ENCODE measurements around the gene TMX2.
"Not testable (repeated sequence)": the region's sequence is repeated elsewhere in the genome, so short reads cannot be mapped to it uniquely, and the experiment has no call there.

Gene TMX2, protein sequence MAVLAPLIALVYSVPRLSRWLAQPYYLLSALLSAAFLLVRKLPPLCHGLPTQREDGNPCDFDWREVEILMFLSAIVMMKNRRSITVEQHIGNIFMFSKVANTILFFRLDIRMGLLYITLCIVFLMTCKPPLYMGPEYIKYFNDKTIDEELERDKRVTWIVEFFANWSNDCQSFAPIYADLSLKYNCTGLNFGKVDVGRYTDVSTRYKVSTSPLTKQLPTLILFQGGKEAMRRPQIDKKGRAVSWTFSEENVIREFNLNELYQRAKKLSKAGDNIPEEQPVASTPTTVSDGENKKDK

DNA sequence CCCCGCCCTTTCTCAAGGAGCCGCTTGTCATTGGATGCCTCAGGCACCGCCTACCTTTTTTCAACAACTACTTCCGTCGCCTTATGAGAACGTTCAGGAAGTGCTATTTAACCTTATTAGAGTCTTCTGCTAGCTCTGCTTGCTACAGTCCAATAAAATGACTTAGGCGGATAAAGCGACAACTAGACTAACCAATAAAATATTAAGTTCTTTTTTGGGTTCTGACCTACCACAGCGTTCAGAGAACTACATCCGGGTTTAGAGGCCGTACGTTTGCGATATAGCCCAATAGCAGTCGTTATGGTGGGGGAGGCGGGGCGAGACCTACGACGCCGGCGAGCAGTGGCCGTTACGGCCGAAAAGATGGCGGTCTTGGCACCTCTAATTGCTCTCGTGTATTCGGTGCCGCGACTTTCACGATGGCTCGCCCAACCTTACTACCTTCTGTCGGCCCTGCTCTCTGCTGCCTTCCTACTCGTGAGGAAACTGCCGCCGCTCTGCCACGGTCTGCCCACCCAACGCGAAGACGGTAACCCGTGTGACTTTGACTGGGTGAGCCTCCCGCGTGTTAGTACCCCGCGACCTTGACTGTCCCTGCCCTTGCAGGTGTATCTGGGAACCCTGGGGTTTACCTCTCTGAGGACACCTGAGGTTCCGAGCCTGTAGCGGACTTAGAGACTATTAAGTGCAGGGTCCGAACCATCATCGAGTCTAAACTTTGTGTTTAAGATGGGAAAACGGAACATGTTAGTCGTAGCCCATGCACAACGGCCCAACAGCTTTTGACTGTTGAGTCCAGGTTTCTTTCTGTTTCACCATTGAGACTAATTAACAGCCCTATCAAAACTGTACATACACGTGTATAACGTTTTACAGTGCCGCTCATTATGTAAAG is at the start of gene TMX2:
TMX2 (plus strand) TSS at position 338 of the 895 bp plus-strand sequence; CDS start at position 364, 26 bp downstream.
- peak; percentile 85 for DNase-seq (ENCODE audit: low read depth in 2 of 2)

DNA sequence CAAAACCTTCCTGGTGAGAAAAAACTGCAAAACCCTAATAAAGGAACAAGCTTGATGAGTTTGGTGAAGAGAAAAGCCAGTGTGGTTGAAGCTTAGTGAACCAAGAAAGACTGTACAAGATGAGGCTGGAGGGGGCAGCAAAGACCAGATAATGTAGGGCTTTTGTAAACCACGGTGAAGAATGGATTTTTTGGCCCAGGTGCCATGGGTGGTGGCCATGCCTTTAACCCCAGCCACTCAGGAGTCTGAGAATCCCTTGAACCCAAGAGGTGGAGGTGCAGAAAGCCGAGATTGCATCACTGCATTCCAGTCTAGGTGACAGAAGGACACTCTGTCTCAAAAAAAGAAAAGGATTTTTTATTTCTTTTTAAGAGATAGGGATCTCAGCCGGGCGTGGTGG is 49.5 kb upstream of the TMX2 start:
- no peak for DNase-seq (ENCODE audit: low read depth in 2 of 2)

- DNase-seq (ENCODE audit: low read depth in 2 of 2): no peak
Observed at GRCh38 chr11:57663975-57664374, 48.4 kb upstream of the TMX2 start.

DNA sequence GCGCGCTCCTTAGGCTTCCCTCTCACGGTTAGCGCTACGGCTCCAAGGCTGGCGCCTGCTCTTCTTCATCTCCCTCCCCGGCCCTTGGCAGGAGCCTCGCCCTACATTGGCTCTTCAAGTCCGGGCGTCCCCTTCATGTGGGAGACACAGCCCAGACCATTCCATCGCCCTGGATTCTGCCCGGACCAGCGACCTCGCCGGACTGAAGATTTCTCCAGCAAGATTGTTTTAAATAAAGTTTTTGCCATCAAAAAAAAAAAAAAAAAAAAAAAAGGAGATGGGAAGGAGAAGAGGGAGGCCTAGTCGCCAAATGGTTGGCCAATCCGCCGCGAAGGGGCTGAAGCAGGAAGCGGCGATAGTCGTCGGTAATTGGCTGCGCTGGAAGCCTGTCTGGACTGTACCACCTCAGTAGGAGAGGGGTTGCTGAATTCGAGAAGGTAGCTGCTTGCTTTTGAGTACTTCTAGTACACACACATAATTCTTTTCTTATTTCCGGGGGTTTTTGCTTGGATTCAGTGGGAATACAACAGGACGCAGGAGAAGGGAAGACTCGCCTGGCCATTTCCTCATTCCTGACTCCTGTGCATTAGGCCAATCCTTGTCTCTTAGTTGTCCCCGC is 45.2 kb upstream of the TMX2 start:
- DNase-seq (ENCODE audit: low read depth in 2 of 2): peak; percentile 78 to 82

GRCh38 chr11:57667736-57668433 is 44.5 kb upstream of the TMX2 start, which contains the start of gene ZDHHC5:
Gene ZDHHC5, plus strand, starts transcription at chr11:57668114. Its CDS starts 4,977 bp downstream, at chr11:57673091.
- peak; percentile 96 to 98 for DNase-seq (ENCODE audit: low read depth in 2 of 2)

GRCh38 chr11:57668434-57668782 is 44.0 kb upstream of the TMX2 start:
- peak in 1 of 2 donors; percentile 25 for DNase-seq (ENCODE audit: low read depth in 2 of 2)

GRCh38 chr11:57674251-57674650 is 38.1 kb upstream of the TMX2 start:
- DNase-seq (ENCODE audit: low read depth in 2 of 2): no peak

GRCh38 chr11:57675176-57675941 is 37.0 kb upstream of the TMX2 start:
- DNase-seq (ENCODE audit: low read depth in 2 of 2): no peak

DNA sequence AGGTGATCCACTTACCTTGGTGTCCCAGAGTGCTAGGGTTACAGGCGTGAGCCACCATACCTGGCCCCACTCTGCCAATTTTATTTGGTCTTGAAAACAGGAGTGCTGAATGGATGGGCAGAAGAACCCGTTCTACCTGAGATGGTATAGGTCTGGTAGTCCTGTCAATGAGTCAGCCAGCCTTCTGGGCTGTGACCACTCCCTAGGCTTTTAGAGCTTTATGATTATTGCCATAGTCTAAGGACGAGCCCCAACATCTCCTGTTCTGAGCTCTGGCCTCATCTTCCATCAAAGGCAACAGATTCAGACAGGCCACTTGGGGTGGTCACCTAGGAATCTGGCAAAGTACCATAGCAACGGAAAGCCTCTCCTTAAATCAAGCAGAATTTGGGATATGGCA is 33.0 kb upstream of the TMX2 start:
- no peak for DNase-seq (ENCODE audit: low read depth in 2 of 2)

- DNase-seq (ENCODE audit: low read depth in 2 of 2): no peak
Observed at GRCh38 chr11:57680552-57680874, 31.9 kb upstream of the TMX2 start.

DNA sequence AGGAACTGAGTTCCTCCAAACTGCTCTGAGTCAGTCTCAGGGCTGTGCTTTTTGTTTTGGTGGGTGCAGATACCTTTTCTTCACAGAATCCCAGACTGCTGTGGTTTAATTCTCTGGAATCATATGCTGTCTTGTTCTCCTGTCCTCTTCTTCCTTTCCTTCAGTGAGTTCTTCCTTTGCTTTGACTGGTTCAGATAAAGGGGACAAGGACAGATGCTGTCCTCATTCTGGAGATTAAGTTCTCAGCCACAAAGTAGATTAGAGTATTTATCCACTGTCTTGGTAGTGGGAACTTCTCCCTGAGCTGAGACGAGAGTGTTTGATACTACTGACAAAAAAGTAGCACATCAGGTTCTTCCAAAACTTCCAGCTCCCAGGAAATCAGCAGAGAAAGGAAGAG is 31.2 kb upstream of the TMX2 start:
- no peak for DNase-seq (ENCODE audit: low read depth in 2 of 2)

DNA sequence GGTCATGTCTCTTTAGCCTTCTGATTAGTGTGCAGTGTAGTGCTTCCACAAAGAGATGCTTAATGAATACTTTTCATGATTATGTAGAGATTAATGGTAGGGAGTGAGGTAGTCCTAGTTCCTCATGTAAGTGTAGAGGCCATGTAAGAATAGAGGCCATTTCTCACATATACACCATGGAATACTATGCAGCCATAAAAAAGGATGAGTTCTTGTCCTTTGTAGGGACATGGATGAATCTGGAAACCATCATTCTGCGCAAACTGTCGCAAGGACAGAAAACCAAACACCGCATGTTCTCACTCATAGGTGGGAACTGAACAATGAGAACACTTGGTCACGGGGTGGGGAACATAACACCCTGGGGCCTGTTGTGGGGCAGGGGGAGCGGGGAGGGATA is 21.9 kb upstream of the TMX2 start:
- not testable (repeated sequence) for DNase-seq (ENCODE audit: low read depth in 2 of 2)

GRCh38 chr11:57698843-57699365 is 13.5 kb upstream of the TMX2 start:
- no peak for DNase-seq (ENCODE audit: low read depth in 2 of 2)

GRCh38 chr11:57699813-57700212 is 12.6 kb upstream of the TMX2 start:
- no peak for DNase-seq (ENCODE audit: low read depth in 2 of 2)

DNA sequence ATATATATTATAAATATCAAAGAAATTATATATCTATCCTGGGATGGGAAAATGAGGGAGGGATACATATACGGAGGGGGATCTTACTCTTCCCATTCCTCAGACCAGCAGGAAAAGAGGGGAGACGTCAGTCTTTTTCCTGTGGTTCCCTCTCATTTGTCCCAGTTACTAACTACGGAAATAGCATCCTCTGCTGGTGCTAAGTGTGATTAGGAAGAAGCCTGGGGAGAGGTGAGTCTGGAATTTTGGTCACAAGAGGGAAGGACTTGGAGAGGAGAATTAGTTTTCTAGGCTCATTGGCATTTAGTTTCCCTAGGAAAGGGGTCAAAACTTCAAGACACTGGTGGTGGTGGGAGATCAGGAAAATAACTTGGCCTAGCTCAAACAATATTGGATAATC is 12.0 kb upstream of the TMX2 start:
- DNase-seq (ENCODE audit: low read depth in 2 of 2): no peak

DNA sequence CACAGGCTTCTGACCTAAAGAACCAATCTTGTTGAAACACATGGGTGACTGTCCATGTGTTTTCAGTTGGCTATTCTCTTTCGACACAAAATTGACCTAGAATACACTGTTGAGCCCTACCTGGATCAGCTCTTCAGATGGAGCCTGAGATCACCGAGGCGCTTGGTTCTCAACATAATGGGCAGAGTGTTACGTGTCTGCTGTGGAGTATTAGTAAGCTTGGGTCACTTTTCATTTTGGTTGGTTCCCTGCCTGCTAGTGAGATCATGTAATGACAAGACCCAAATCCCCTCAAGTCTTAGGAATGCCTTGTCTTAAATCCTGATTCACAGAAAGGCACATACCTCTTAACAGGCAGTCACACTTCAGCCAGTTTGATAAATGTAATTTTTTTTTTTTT is 9.1 kb upstream of the TMX2 start:
- no peak for DNase-seq (ENCODE audit: low read depth in 2 of 2)

- DNase-seq (ENCODE audit: low read depth in 2 of 2): no peak
Observed at GRCh38 chr11:57704932-57705331, 7.5 kb upstream of the TMX2 start.

DNA sequence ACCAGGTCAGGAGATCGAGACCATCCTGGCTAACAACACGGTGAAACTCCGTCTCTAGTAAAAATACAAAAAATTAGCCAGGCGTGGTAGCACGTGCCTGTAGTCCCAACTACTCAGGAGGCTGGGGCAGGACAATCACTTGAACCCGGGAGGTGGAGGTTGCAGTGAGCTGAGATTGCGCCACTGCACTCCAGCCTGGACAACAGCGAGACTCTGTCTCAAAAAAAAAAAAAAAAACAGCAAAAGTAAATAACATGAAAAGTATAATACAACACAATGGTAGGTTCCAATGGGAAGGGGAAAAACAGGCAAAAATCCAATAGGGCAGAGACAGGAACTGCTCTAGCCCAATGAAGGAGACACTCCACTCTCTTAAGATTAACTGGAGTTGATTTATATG is 7.0 kb upstream of the TMX2 start:
- DNase-seq (ENCODE audit: low read depth in 2 of 2): not testable (repeated sequence)

GRCh38 chr11:57709802-57710367 is 2.5 kb upstream of the TMX2 start:
- no peak for DNase-seq (ENCODE audit: low read depth in 2 of 2)

DNA sequence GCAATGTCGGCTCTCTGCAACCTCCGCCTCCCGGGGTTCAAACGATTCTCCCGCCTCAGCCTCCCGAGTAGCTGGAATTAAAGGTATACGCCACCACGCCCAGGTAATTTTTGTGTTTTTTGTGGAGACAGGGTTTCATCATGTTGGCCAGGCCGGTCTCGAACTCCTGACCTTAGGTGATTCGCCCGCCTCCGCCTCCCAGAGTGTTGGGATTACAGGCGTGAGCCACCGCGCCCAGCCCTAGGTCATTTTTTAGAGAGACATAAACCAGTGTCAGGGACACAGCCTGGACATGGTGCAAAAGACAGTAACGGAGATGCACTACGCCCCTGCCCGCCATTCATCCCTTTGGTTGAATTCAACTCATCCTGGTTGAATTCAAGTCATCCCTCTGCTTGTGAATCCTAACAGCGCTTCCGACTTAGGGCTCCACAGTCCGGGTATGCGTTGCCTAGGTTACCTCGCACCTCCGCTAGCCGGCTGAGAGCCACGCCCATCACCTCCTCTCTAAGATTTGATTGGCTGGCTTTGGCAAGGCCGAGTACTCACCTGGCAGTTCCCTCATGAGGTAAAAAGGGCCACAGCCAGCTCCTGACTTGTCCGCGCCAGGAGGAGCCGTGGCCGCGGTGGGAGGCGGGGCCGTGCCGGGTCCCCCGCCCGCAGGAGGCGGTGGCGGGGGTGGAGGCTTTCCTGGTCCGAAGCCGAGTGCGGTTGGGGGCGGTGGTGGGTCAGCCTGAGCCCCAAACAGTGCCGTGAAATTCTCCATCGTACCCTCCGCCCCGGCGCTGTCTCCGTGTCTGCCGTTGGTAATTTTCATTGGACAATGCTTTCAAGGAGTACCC is 758 bp upstream of the TMX2 start, which contains the start of gene MED19:
MED19 (minus strand) TSS at position 802 of the 842 bp plus-strand sequence; CDS start at position 766, 36 bp downstream.
- peak; percentile 46 to 56 for DNase-seq (ENCODE audit: low read depth in 2 of 2)

Data from activated CD4-positive, alpha-beta T cell treated with anti-CD3 and anti-CD28 coated beads for 24 hours (primary cell).